GM19239 (cell line): Measurements from ENCODE around the gene SPATA31C2.
"Not testable (repeated sequence)": the region's sequence is repeated elsewhere in the genome, so short reads cannot be mapped to it uniquely, and the experiment has no call there.

ENCODE experiments used
- DNase-seq: peaks from one replicate; pipeline ENCODE4 v3.0.0; 2011; ENCODE audit warnings: low spot score; ENCODE audit not compliant: insufficient read length
- FAIRE-seq: peaks from 2 replicates; lab custom pipeline; 2011; peaks lifted over from hg19 to GRCh38; lab: Jason Lieb, UNC

Gene SPATA31C2

GRCh38 chr9:88138375-88138774 lies at the start of gene SPATA31C2:
Gene SPATA31C2 (minus strand): TSS chr9:88138475. CDS start chr9:88138446, 29 bp downstream.
- DNase-seq, FAIRE-seq: not testable (repeated sequence)

GRCh38 chr9:88187631-88188030 lies 49.4 kb upstream of the SPATA31C2 start:
- FAIRE-seq, result no peak
- no peak for DNase-seq

GRCh38 chr9:88186495-88187110 lies 48.3 kb upstream of the SPATA31C2 start:
- no peak for FAIRE-seq
- DNase-seq, result no peak

- no peak for DNase-seq
- no peak for FAIRE-seq
Observed at GRCh38 chr9:88184976-88185375, 46.7 kb upstream of the SPATA31C2 start.

GRCh38 chr9:88183798-88184495 lies 45.7 kb upstream of the SPATA31C2 start:
- no peak for FAIRE-seq

GRCh38 chr9:88182501-88182900 lies 44.2 kb upstream of the SPATA31C2 start:
- FAIRE-seq (no peak), DNase-seq (no peak)

More at GRCh38 chr9:88183798-88184495, 45.7 kb upstream of the SPATA31C2 start:
- DNase-seq, result no peak

- FAIRE-seq (no peak), DNase-seq (no peak)
Observed at GRCh38 chr9:88180081-88180765, 41.9 kb upstream of the SPATA31C2 start.

- FAIRE-seq (no peak), DNase-seq (no peak)
Observed at GRCh38 chr9:88179062-88179521, 40.8 kb upstream of the SPATA31C2 start.

- DNase-seq (no peak), FAIRE-seq (no peak)
Observed at GRCh38 chr9:88178641-88179040, 40.4 kb upstream of the SPATA31C2 start.

GRCh38 chr9:88177371-88177770 lies 39.1 kb upstream of the SPATA31C2 start:
- no peak for DNase-seq
- FAIRE-seq, result no peak

- no peak for FAIRE-seq
- no peak for DNase-seq
Observed at GRCh38 chr9:88174324-88174723, 36.0 kb upstream of the SPATA31C2 start.

GRCh38 chr9:88173378-88173999 lies 35.2 kb upstream of the SPATA31C2 start:
- FAIRE-seq (no peak), DNase-seq (no peak)

GRCh38 chr9:88169700-88170099 lies 31.4 kb upstream of the SPATA31C2 start:
- no peak for DNase-seq
- no peak for FAIRE-seq

- DNase-seq (no peak), FAIRE-seq (no peak)
Observed at GRCh38 chr9:88168564-88168963, 30.3 kb upstream of the SPATA31C2 start.

GRCh38 chr9:88166660-88167059 lies 28.4 kb upstream of the SPATA31C2 start:
- DNase-seq (no peak), FAIRE-seq (no peak)

- FAIRE-seq, result no peak
- no peak for DNase-seq
Observed at GRCh38 chr9:88164850-88165249, 26.6 kb upstream of the SPATA31C2 start.

GRCh38 chr9:88161144-88161543 lies 22.9 kb upstream of the SPATA31C2 start:
- FAIRE-seq (no peak), DNase-seq (no peak)

GRCh38 chr9:88143957-88144625 lies 5.8 kb upstream of the SPATA31C2 start:
- no peak for FAIRE-seq

GRCh38 chr9:88143179-88143578 lies 4.9 kb upstream of the SPATA31C2 start:
- FAIRE-seq (no peak), DNase-seq (no peak)

More at GRCh38 chr9:88143957-88144625, 5.8 kb upstream of the SPATA31C2 start:
- no peak for DNase-seq

GRCh38 chr9:88133552-88133951 lies 4.7 kb downstream of the SPATA31C2 start:
- not testable (repeated sequence) for DNase-seq, FAIRE-seq
